ENCODE results near the gene PLSCR4.
"Not testable (repeated sequence)": the region's sequence is repeated elsewhere in the genome, so short reads cannot be mapped to it uniquely, and the experiment has no call there.

The PLSCR4 gene

GRCh38 chr3:146246526-146246925 lies 4.4 kb downstream of the PLSCR4 start:
- no peak for DNase-seq

GRCh38 chr3:146243559-146243958 lies 7.3 kb downstream of the PLSCR4 start:
- DNase-seq: no peak

GRCh38 chr3:146241523-146242240 lies 9.2 kb downstream of the PLSCR4 start:
- DNase-seq: no peak

- no peak for DNase-seq
Measured at GRCh38 chr3:146233487-146233886, 17.4 kb downstream of the PLSCR4 start.

- no peak for DNase-seq
Measured at GRCh38 chr3:146227486-146227885, 23.4 kb downstream of the PLSCR4 start.

- DNase-seq: no peak
Measured at GRCh38 chr3:146226881-146227280, 24.0 kb downstream of the PLSCR4 start.

GRCh38 chr3:146225458-146225857 lies 25.4 kb downstream of the PLSCR4 start:
- DNase-seq: not testable (repeated sequence)

- DNase-seq: no peak
Measured at GRCh38 chr3:146223401-146224373, 27.2 kb downstream of the PLSCR4 start.

GRCh38 chr3:146222204-146223046 lies 28.5 kb downstream of the PLSCR4 start:
- no peak for DNase-seq

- DNase-seq: no peak
Measured at GRCh38 chr3:146221276-146221675, 29.6 kb downstream of the PLSCR4 start.

GRCh38 chr3:146218880-146219866 lies 31.7 kb downstream of the PLSCR4 start:
- no peak for DNase-seq

- DNase-seq: no peak
Measured at GRCh38 chr3:146217324-146217723, 33.6 kb downstream of the PLSCR4 start.

- no peak for DNase-seq
Measured at GRCh38 chr3:146214493-146214892, 36.4 kb downstream of the PLSCR4 start.

GRCh38 chr3:146209371-146209770 lies 41.5 kb downstream of the PLSCR4 start:
- DNase-seq: no peak

- no peak for DNase-seq
Measured at GRCh38 chr3:146203776-146204175, 47.1 kb downstream of the PLSCR4 start.

- DNase-seq: no peak
Measured at GRCh38 chr3:146200461-146201220, 50.3 kb downstream of the PLSCR4 start.

- DNase-seq: no peak
Measured at GRCh38 chr3:146199762-146200161, 51.1 kb downstream of the PLSCR4 start.

- DNase-seq: no peak
Measured at GRCh38 chr3:146196789-146197188, 54.1 kb downstream of the PLSCR4 start.

GRCh38 chr3:146195605-146196004 lies 55.3 kb downstream of the PLSCR4 start:
- DNase-seq: no peak

GRCh38 chr3:146195030-146195429 lies 55.9 kb downstream of the PLSCR4 start:
- DNase-seq: no peak

- no peak for DNase-seq
Measured at GRCh38 chr3:146191051-146191450, 59.9 kb downstream of the PLSCR4 start.
